ENCODE data around the gene TSPAN33.

DNA sequence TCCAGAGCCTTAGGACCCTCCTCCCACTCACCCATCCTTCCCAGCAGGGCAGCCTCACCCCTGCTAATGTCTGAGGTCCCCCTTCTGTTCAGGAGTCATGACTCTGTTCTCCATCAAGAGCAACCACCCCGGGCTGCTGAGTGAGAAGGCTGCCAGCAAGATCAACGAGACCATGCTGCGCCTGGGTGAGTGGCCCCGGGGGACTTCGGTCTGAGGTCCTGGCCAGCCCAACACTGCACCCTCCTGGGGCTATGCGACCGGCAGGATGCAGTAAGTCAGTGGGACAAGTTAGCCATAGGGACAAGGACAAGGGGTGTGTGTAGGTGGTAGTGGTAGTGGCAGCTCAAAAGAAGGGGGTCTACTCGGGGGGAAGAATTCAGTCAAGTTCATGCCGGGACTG, 64.2 kb downstream of the TSPAN33 start:
- TF ChIP-seq, protein P1, sequence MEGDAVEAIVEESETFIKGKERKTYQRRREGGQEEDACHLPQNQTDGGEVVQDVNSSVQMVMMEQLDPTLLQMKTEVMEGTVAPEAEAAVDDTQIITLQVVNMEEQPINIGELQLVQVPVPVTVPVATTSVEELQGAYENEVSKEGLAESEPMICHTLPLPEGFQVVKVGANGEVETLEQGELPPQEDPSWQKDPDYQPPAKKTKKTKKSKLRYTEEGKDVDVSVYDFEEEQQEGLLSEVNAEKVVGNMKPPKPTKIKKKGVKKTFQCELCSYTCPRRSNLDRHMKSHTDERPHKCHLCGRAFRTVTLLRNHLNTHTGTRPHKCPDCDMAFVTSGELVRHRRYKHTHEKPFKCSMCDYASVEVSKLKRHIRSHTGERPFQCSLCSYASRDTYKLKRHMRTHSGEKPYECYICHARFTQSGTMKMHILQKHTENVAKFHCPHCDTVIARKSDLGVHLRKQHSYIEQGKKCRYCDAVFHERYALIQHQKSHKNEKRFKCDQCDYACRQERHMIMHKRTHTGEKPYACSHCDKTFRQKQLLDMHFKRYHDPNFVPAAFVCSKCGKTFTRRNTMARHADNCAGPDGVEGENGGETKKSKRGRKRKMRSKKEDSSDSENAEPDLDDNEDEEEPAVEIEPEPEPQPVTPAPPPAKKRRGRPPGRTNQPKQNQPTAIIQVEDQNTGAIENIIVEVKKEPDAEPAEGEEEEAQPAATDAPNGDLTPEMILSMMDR (IDR thresholded peaks at IDR 0.05), result no peak
- TF ChIP-seq POLR2A (IDR thresholded peaks at IDR 0.05; ENCODE audit: low read depth), result no peak
- no peak for TF ChIP-seq POLR2AphosphoS5 (IDR thresholded peaks at IDR 0.05)
- TF ChIP-seq EP300 (IDR thresholded peaks at IDR 0.05), result no peak
